ENCODE measurements around the gene TMEM212.

GRCh38 chr3:171812811-171813210, 30.3 kb upstream of the TMEM212 start:
- TF ChIP-seq POLR2A (IDR thresholded peaks at IDR 0.05; ENCODE audit: low read depth, low read length) (no peak), TAF1 (IDR thresholded peaks at IDR 0.05; ENCODE audit: borderline replicate concordance, low read depth, low read length) (no peak), POLR2AphosphoS5 (IDR thresholded peaks at IDR 0.05; ENCODE audit: low read depth, low read length) (no peak)

Measured in GM12892 (cell line).